GM19438 (cell line): ENCODE data around the gene SNRNP70.
"Not testable (repeated sequence)": the region's sequence is repeated elsewhere in the genome, so short reads cannot be mapped to it uniquely, and the experiment has no call there.

Experiments used
- ATAC-seq: cut with Tn5 transposase; IDR thresholded peaks from one replicate; pipeline ENCODE4 v1.9.1; 2021; ENCODE audit warnings: low read depth; ENCODE audit not compliant: unreplicated experiment

The SNRNP70 gene

GRCh38 chr19:49085020-49085867 is at the start of gene SNRNP70:
TSS of gene SNRNP70 (plus strand) at chr19:49085451. CDS start at chr19:49086415, 964 bp downstream.
- peak; percentile 85 for ATAC-seq

DNA sequence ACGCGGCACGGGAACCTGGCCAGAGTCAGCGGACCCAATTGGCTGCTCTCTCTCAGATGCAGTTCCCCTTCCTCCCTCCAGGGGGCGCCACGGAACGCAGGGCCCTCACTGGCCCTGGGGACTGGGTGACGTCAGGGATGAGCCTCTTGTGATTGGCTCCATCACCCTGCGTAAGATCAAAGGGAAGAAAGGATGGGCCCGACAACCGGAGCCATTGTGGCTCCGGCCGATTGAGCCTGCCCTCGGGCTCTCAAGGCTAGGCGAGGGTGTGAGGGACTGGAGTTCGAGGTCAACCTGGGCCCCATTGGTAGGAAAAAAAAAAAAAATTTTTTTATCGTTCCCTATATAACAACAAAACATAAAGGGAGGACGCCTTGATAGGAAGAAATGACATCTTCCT is 48.4 kb upstream of the SNRNP70 start, which contains the start of gene CGB1:
TSS of gene CGB1 (minus strand) at position 81 of the 400 bp plus-strand sequence. CDS start 184 bp downstream, outside the sequence.
- ATAC-seq = not testable (repeated sequence)

GRCh38 chr19:49038111-49038510 is 47.1 kb upstream of the SNRNP70 start:
- not testable (repeated sequence) for ATAC-seq

- ATAC-seq = not testable (repeated sequence)
These were observed 46.5 kb upstream of the SNRNP70 start for GRCh38 chr19:49038557-49039276.

- not testable (repeated sequence) for ATAC-seq
These were observed 45.5 kb upstream of the SNRNP70 start for GRCh38 chr19:49039736-49040135.

- no peak for ATAC-seq
These were observed 43.1 kb upstream of the SNRNP70 start for GRCh38 chr19:49042177-49042576.

- not testable (repeated sequence) for ATAC-seq
These were observed 42.6 kb upstream of the SNRNP70 start for GRCh38 chr19:49042666-49043065.

DNA sequence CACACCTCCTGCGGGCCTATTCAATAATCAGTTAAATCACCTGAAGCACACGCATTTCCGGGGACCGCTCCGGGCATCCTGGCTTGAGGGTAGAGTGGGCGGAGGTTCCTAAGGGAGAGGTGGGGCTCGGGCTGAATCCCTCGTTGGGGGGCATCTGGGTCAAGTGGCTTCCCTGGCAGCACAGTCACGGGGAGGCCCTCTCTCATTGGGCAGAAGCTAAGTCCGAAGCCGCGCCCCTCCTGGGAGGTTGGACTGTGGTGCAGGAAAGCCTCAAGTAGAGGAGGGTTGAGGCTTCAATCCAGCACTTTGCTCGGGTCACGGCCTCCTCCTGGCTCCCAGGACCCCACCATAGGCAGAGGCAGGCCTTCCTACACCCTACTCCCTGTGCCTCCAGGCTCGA is 41.7 kb upstream of the SNRNP70 start, which contains the start of gene CGB5:
TSS of gene CGB5 (plus strand) at position 301 of the 400 bp plus-strand sequence. CDS start 362 bp downstream, outside the sequence.
- not testable (repeated sequence) for ATAC-seq

DNA sequence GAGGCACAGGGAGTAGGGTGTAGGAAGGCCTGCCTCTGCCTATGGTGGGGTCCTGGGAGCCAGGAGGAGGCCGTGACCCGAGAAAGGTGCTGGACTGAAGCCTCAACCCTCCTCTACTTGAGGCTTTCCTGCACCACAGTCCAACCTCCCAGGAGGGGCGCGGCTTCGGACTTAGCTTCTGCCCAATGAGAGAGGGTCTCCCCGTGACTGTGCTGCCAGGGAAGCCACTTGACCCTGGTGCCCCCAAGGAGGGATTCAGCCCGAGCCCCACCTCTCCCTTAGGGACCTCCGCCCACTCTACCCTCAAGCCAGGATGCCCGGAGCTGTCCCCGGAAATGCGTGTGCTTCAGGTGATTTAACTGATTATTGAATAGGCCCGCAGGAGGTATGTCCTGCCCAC is 36.2 kb upstream of the SNRNP70 start, which contains the start of gene CGB8:
TSS of gene CGB8 (minus strand) at position 101 of the 400 bp plus-strand sequence. CDS start 372 bp downstream, outside the sequence.
- ATAC-seq = not testable (repeated sequence)

DNA sequence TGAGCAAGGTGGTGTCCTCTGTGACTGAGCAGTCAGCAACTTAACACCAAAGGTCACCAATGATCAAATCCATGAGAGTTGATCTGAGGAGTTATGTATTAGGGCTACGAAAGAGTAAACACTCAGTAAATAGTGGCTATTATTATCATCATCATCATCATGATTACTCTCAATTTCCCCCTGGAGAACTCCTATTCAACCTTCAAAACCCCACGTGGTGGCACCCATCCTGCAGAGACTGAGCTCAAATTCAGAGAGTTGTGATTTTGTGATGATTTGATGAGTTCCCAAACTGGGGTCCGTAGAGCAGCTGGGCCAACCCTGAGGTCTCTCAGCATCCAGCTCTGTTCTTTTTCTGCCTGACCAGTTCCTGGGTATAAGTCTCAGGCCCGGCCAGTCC is 35.4 kb upstream of the SNRNP70 start:
- ATAC-seq = not testable (repeated sequence)

DNA sequence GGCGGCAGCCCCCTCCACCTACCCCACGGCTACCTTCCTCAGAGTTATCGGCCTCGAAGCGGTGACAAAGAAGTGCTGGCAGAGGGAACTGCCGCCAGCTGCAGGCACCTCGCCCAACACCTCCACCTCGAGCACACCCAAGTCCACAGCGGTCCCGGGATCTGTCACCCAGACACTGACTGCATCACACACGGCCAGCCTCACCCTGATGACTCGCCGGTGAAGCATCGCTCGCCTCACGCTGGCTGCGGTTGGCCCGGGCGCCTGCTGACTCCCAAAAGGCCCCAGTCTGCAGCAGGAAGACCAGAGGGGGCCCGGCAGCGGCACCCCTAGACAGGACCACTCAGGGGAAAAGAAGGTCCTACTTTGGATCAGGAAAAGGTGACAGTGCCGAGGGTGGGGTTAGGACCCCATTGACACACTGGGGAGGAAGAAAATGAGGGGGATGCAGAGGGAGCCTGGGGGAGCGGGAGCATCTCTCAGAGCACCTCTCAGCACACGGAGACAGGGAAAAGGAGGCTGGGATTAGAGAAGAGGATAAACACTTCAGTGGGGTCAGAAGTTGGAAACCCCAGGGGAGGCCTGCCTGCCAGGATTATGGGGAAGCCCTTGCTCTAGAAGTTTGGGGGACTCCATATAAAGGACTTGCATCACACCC is 34.7 kb upstream of the SNRNP70 start:
- ATAC-seq = not testable (repeated sequence)

GRCh38 chr19:49056101-49056901 is 28.9 kb upstream of the SNRNP70 start:
- ATAC-seq = no peak

- ATAC-seq = not testable (repeated sequence)
These were observed 28.2 kb upstream of the SNRNP70 start for GRCh38 chr19:49056902-49057596.

DNA sequence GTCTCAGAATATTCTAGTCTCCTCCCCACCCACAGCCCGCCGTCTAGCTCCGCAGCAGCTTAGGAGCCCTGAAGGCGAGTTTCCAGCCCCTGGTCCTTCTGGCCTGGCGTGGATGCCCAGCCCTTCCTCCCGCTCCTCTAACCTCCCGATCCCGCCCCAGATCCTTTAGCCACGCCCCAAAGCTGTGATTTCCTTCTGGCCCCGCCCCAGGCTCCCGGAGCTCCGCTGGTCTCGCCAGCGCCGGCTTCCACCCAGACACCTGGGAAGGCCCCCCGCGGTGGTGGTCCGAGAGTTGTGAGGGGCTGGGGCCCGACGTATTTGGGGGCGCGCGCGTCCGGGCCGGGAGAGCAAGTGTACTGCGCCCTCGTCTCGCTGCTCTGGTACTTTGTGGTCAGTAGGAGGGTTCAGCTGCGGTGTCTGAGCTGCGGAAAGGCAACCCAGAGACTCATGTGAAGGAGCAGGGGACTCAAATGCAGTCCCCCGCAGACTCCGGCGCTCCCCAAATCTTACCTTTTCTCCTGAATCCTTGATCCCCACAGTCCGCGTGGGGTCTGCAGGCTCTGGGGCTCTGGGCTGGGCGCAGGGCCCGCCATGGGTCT is 27.5 kb upstream of the SNRNP70 start, which contains the start of gene CGB7:
TSS of gene CGB7 (minus strand) at position 114 of the 599 bp plus-strand sequence. CDS start 2,374 bp downstream, outside the sequence.
- no peak for ATAC-seq

- no peak for ATAC-seq
These were observed 26.7 kb upstream of the SNRNP70 start for GRCh38 chr19:49058562-49058961.

DNA sequence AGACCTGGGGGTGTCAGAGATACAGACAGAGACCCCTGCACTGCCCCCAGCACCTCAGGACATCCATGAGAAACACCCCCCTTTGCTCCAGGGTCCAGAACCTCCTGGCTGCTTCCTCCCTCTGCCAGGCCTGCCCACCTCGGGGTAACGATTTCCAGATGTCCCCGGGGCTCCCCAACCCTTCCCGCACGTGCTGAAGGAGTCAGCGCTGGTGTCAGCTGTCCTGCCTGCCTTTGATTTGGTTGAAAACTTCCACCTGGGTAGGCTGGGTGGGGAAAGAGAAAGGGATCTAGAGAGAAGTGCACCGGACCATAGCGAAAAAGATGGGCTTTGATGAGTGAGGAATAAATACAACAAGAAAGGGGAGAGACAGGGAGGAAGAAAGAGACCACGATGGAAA is 26.2 kb upstream of the SNRNP70 start:
- ATAC-seq = no peak

- no peak for ATAC-seq
These were observed 24.3 kb upstream of the SNRNP70 start for GRCh38 chr19:49061000-49061399.

DNA sequence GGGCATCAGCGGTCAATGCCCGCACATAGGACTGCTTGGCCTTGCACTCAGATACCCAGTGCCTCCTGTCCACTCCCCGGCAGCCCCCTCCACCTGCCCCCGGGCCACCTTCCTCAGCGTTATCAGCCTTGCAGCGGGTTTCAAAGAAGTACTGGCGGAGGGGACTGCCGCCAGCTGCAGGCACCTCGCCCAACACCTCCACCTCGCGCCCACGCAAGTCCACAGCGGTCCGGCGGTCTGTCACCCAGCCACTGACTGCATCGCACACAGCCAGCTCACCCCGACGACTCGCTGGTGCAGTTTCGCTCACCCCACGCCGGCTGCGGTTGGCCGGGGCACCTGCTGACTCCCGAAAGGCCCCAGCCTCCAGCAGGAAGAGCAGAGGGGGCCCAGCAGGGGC is 23.8 kb upstream of the SNRNP70 start:
- no peak for ATAC-seq
